ENCODE measurements around the gene KRTAP10-3.
"Not testable (repeated sequence)": the region's sequence is repeated elsewhere in the genome, so short reads cannot be mapped to it uniquely, and the experiment has no call there.

Gene KRTAP10-3

DNA sequence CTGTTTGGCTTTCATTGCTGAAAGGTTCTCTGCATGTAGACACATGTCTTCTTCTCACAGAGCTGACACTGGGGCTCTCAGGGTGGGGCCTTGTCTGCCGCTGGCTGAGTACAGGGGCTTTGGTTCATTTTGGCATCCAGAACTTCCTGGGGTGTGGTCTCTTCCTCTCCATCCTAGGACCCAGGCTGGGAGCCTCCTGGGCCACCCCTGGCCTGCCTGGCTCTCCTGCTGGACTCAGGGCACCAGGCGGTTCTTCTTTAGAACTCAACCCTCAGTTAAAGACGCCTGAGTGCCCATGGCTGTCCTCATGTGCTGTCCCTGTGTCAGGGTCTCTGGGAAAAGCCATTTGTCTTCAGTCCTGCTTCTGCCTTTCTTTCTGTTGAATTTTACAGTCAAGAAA is 27.3 kb upstream of the KRTAP10-3 start:
- Histone ChIP-seq H3K4me3 (ENCODE audit: low read depth, low read length) (no peak overlapping the region), H3K9ac (ENCODE audit: low read depth, low read length) (no peak overlapping the region), H3K36me3 (ENCODE audit: control insufficient read depth, insufficient read depth, low read length) (no peaks in the 10 kb centered on the region), H3K27ac (ENCODE audit: low read depth, low read length) (no peak overlapping the region), H3K4me1 (ENCODE audit: control insufficient read depth, insufficient read depth, low read length) (no peaks in the 10 kb centered on the region), H3K9me3 (ENCODE audit: control insufficient read depth, insufficient read depth, low read length) (no peaks in the 10 kb centered on the region), H3K27me3 (ENCODE audit: control insufficient read depth, insufficient read depth, low read length) (no peaks in the 10 kb centered on the region)

DNA sequence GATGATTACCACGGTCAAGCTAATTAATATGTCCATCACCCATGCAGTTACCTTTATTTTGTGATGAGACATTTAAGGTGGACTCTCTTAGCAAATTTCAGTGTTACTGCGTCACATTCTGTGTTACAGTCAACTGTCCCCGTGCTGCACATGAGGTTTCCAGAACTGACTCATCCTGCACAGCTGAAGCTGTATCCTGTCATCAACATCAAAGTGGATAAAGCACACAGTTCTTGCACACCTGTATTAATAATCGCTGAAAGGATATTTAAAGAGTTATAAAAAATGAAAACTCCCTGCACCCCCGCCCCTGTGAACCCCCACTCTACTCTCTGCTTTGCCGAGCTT is 25.2 kb upstream of the KRTAP10-3 start:
- Histone ChIP-seq H3K9ac (ENCODE audit: low read depth, low read length) (no peak overlapping the region), H3K4me3 (ENCODE audit: low read depth, low read length) (no peak overlapping the region), H3K27ac (ENCODE audit: low read depth, low read length) (no peak overlapping the region), H3K4me1 (ENCODE audit: control insufficient read depth, insufficient read depth, low read length) (no peaks in the 10 kb centered on the region), H3K27me3 (ENCODE audit: control insufficient read depth, insufficient read depth, low read length) (no peaks in the 10 kb centered on the region), H3K9me3 (ENCODE audit: control insufficient read depth, insufficient read depth, low read length) (no peaks in the 10 kb centered on the region), H3K36me3 (ENCODE audit: control insufficient read depth, insufficient read depth, low read length) (no peaks in the 10 kb centered on the region)

DNA sequence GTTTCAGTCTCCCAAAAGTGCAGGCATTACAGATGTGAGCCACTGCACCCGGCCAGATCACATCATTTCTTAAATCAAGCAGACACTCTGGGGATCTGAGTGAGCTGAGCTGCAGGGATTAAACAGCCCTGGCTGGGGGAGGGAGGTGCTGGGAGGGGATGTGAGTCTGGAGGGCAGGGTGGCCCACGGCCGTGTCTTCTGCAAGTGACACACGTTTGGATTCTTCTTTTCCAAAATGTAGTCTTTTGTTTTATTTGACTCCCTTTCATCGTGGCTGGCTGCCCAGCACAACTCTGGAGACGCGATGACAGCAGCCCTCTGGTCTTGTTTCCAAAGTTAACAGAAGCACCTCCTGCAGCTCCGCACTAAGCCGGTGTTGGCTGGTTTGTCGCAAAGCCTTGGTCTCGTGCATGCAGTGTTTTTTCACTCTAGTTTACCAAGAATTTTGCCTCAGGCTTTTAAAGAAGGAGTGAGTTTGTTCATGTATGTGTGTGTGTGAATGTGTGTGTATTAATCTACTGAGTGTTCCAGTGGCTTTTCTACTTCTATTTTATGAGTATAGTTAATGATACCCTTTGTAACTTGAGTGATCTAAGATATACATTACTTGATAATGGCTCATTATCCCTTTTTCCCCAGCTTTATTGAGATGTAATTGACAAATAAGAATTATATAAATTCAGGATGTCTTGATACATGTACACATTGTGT is 24.6 kb upstream of the KRTAP10-3 start:
- Histone ChIP-seq H3K36me3 (ENCODE audit: control insufficient read depth, insufficient read depth, low read length) (no peaks in the 10 kb centered on the region), H3K9ac (ENCODE audit: low read depth, low read length) (no peak overlapping the region), H3K9me3 (ENCODE audit: control insufficient read depth, insufficient read depth, low read length) (no peaks in the 10 kb centered on the region), H3K4me3 (ENCODE audit: low read depth, low read length) (no peak overlapping the region), H3K27me3 (ENCODE audit: control insufficient read depth, insufficient read depth, low read length) (no peaks in the 10 kb centered on the region), H3K27ac (ENCODE audit: low read depth, low read length) (no peak overlapping the region), H3K4me1 (ENCODE audit: control insufficient read depth, insufficient read depth, low read length) (no peaks in the 10 kb centered on the region)

DNA sequence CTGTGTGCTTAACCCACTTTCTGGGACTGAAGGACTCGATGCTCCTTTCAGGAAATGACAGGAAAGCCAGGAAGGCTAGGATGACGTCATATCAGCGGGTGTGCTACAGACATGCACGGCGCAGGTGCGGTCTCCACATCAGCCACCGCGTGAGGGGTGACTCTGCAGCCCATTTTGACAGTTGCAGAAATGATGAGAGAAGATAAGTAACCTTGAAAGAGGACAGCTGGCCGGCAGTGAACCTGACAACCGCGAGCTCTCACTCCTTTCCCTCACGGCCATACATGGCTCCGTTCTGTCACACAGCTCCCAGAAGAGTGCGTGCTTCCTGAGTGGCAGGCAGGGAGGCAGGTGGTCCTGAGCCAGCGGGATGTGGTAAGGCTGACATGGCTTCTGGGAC is 23.5 kb upstream of the KRTAP10-3 start:
- H3K9me3 ChIP-seq (ENCODE audit: control insufficient read depth, insufficient read depth, low read length), result peaks cover 3% of the 10 kb centered on the region; the same call in 1 of the 2 replicates
- no peak overlapping the region for H3K9ac ChIP-seq (ENCODE audit: low read depth, low read length)
- H3K27ac ChIP-seq (ENCODE audit: low read depth, low read length), result no peak overlapping the region
- H3K27me3 ChIP-seq (ENCODE audit: control insufficient read depth, insufficient read depth, low read length), result no peaks in the 10 kb centered on the region
- H3K36me3 ChIP-seq (ENCODE audit: control insufficient read depth, insufficient read depth, low read length), result no peaks in the 10 kb centered on the region
- H3K4me1 ChIP-seq (ENCODE audit: control insufficient read depth, insufficient read depth, low read length), result no peaks in the 10 kb centered on the region
- H3K4me3 ChIP-seq (ENCODE audit: low read depth, low read length), result no peak overlapping the region

DNA sequence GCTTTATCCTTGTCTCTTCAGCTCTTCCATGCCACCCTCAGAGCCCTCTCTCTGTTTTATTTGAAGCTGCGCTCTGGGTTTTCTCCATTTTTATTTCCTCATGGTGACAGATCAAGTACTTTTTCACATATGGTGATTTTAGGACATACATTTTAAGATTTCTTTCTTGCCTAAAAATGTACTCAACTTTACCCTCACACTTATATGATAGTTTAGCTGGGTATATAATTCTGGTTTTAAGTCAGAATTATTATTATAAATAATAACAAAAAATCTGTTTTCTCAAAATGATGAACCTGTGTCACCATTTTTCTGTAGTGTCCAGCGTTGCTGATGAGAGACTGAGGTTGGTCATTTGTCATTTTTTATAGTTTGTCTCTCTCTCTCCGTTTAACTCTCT is 22.6 kb upstream of the KRTAP10-3 start:
- Histone ChIP-seq H3K27ac (ENCODE audit: low read depth, low read length) (no peak overlapping the region), H3K9me3 (ENCODE audit: control insufficient read depth, insufficient read depth, low read length) (peaks cover 3% of the 10 kb centered on the region; the same call in 1 of the 2 replicates), H3K36me3 (ENCODE audit: control insufficient read depth, insufficient read depth, low read length) (no peaks in the 10 kb centered on the region), H3K4me3 (ENCODE audit: low read depth, low read length) (no peak overlapping the region), H3K9ac (ENCODE audit: low read depth, low read length) (no peak overlapping the region), H3K4me1 (ENCODE audit: control insufficient read depth, insufficient read depth, low read length) (no peaks in the 10 kb centered on the region), H3K27me3 (ENCODE audit: control insufficient read depth, insufficient read depth, low read length) (no peaks in the 10 kb centered on the region)

DNA sequence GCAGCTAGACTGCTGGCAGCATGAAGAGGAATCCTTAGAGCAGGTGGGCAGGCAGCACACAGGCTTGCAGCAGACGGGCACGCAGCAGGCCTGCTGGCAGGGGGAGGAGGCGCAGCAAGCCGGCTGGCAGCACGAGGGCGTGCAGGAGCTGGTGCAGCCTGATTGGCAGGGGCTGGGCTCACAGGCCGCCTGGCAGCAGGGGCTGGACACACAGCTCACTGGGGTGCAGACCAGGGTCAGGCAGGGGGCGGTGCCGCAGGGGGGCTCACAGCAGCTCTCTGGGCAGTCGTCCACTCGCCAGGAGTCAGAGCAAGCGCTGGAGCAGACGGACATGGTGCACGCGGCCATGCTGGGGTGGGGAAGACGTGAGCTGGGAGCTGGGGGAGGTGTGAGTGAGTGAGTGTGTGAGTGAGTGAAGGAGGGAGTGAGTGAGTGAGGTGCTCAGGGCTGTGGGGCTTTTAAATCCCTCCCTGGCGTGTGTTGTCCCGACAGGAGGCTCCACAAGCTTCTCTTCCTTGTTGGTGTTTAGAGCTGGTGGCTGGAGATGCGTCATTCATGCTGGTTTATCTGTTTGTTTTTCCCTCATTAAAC is 21.7 kb upstream of the KRTAP10-3 start, which contains the start of gene KRTAP10-5:
KRTAP10-5 (minus strand) TSS at position 374 of the 591 bp plus-strand sequence; CDS start at position 348, 26 bp downstream.
- H3K27me3 ChIP-seq (ENCODE audit: control insufficient read depth, insufficient read depth, low read length); H3K4me1 ChIP-seq (ENCODE audit: control insufficient read depth, insufficient read depth, low read length); H3K36me3 ChIP-seq (ENCODE audit: control insufficient read depth, insufficient read depth, low read length); H3K27ac ChIP-seq (ENCODE audit: low read depth, low read length); H3K9me3 ChIP-seq (ENCODE audit: control insufficient read depth, insufficient read depth, low read length); H3K4me3 ChIP-seq (ENCODE audit: low read depth, low read length); H3K9ac ChIP-seq (ENCODE audit: low read depth, low read length): not testable (repeated sequence)

DNA sequence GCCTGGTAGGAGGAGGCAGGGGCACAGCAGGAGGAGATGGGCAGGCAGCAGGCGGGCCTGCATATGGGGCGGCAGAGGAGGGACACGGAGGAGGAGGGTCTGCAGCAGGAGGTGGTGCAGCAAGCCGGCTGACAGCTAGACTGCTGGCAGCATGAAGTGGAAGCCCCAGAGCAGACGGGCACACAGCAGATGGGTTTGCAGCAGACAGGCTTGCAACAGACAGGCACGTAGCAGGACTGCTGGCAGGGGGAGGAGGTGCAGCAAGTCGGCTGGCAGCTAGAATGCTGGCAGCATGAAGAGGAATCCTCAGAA is 21.2 kb upstream of the KRTAP10-3 start:
- H3K9ac ChIP-seq (ENCODE audit: low read depth, low read length), result no peak overlapping the region
- no peak overlapping the region for H3K4me3 ChIP-seq (ENCODE audit: low read depth, low read length)
- H3K4me1 ChIP-seq (ENCODE audit: control insufficient read depth, insufficient read depth, low read length), result no peaks in the 10 kb centered on the region
- H3K27me3 ChIP-seq (ENCODE audit: control insufficient read depth, insufficient read depth, low read length), result no peaks in the 10 kb centered on the region
- peaks cover 3% of the 10 kb centered on the region; the same call in 1 of the 2 replicates for H3K9me3 ChIP-seq (ENCODE audit: control insufficient read depth, insufficient read depth, low read length)
- H3K36me3 ChIP-seq (ENCODE audit: control insufficient read depth, insufficient read depth, low read length), result no peaks in the 10 kb centered on the region
- H3K27ac ChIP-seq (ENCODE audit: low read depth, low read length), result no peak overlapping the region

DNA sequence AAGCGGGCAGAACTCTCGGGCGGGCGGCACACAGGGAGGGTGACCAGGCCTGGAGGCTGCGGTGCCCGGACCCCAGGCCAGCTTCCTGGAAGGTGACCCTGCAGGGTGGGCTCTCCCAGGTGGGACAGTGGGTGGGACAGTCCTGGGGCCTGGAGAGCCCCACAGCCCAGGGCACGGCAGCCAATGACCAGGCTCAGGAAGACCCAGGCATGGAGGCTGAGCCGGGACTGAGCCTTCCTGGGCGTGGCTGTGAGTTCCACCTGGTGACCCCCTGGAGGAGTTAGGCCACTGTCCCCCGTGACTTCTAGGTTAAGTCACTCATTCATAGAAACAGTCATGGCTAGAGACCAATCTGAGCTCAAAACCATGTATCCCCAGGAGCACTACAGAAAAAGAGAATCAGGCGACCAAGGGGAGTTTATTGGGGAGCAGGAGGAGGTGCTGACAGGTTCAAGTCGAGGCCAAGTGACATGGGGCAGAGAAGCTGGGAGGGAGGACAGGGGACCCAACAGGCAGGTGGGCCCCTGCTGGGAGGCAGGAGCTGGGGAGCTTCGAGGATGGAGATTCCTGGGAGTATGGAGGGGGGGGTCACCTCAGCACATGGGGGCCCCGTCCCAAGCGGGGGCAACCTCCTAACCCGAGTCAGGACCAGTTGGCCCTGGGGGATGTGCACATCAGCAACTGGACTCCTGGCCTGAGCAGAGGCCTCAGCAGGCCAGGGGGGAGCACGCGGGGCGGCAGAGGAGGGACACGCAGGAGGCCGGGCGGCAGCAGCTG is 20.6 kb upstream of the KRTAP10-3 start:
- Histone ChIP-seq H3K4me3 (ENCODE audit: low read depth, low read length) (no peak overlapping the region), H3K27me3 (ENCODE audit: control insufficient read depth, insufficient read depth, low read length) (no peaks in the 10 kb centered on the region), H3K36me3 (ENCODE audit: control insufficient read depth, insufficient read depth, low read length) (no peaks in the 10 kb centered on the region), H3K9ac (ENCODE audit: low read depth, low read length) (no peak overlapping the region), H3K9me3 (ENCODE audit: control insufficient read depth, insufficient read depth, low read length) (peaks cover 3% of the 10 kb centered on the region; the same call in 1 of the 2 replicates), H3K27ac (ENCODE audit: low read depth, low read length) (no peak overlapping the region), H3K4me1 (ENCODE audit: control insufficient read depth, insufficient read depth, low read length) (no peaks in the 10 kb centered on the region)

DNA sequence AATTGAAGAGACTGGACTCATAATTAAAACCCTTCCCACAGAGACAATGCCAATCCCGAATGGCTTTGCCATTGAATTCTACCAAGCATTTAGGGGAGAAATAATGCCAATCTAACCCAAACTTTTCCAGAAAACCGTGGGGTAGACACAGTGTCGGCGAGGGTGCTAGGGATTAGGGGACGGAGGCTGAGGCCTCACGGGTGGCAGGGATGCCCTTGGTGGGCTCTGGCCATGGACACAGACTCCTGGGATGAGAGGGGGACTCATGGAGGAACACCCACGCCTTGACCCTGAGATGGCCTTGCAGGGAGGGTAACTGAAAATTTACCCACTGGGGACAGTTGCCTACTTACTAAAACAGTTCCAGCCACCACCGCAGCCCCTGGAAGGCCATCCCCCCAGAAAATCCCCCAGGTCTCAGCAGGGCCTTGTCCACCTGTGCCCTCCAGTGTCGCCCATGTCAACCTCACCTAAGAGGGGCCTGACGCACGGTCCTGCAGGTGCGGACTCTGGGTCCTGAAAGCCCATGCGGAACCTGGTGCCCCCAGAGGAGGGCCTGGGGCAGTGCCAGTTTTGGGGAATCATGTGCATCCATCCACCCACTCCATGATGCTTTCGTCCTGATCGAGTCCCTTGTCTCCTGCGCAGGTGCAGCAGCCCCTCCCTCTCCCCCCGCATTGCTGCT is 19.9 kb upstream of the KRTAP10-3 start:
- Histone ChIP-seq H3K4me1 (ENCODE audit: control insufficient read depth, insufficient read depth, low read length) (no peaks in the 10 kb centered on the region), H3K27ac (ENCODE audit: low read depth, low read length) (no peak overlapping the region), H3K27me3 (ENCODE audit: control insufficient read depth, insufficient read depth, low read length) (no peaks in the 10 kb centered on the region), H3K36me3 (ENCODE audit: control insufficient read depth, insufficient read depth, low read length) (no peaks in the 10 kb centered on the region), H3K9me3 (ENCODE audit: control insufficient read depth, insufficient read depth, low read length) (peaks cover 3% of the 10 kb centered on the region; the same call in 1 of the 2 replicates), H3K4me3 (ENCODE audit: low read depth, low read length) (no peak overlapping the region), H3K9ac (ENCODE audit: low read depth, low read length) (no peak overlapping the region)

DNA sequence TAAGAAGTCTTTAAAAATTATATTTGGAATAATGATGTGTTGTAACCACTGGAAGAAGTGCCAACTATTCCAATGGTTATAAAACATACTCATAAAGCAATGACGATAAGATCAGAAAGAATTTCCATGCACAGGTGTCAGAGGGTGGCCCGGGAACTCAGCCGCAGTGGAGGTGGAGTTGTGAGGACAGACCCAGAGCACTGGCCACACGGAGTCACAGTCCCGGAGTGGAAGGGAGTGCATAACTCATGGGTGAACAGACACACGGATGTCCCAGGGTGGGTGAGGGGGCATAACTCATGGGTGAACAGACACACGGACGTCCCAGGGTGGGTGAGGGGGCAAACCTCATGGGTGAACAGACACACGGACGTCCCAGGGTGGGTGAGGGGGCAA is 17.4 kb upstream of the KRTAP10-3 start:
- Histone ChIP-seq H3K27me3 (ENCODE audit: control insufficient read depth, insufficient read depth, low read length) (no peaks in the 10 kb centered on the region), H3K36me3 (ENCODE audit: control insufficient read depth, insufficient read depth, low read length) (no peaks in the 10 kb centered on the region), H3K9me3 (ENCODE audit: control insufficient read depth, insufficient read depth, low read length) (peaks cover 3% of the 10 kb centered on the region; the same call in 1 of the 2 replicates), H3K4me1 (ENCODE audit: control insufficient read depth, insufficient read depth, low read length) (no peaks in the 10 kb centered on the region), H3K4me3 (ENCODE audit: low read depth, low read length) (no peak overlapping the region), H3K27ac (ENCODE audit: low read depth, low read length) (no peak overlapping the region), H3K9ac (ENCODE audit: low read depth, low read length) (no peak overlapping the region)
